Upper lobe of left lung (tissue), 4 donors: ENCODE measurements around the gene IQCF2.

Experiments used
- CTCF ChIP-seq, 6 experiments: fragments of 450-650 bp in 4 of 6; fragments of 200-600 bp in 2 of 6; sonication (generic) in 2 of 6; IDR thresholded peaks; one replicate each; pipeline ENCODE4 v1.5.1; 2016 to 2019; ENCODE audit warnings: antibody characterized with exemption in 6 of 6
- EP300 ChIP-seq, 4 donors: sonication (generic); formaldehyde crosslinking; IDR thresholded peaks; one replicate each; pipeline ENCODE4 v1.5.1; 2017; ENCODE audit warnings: antibody characterized with exemption in 4 of 4, control low read depth in 2 of 4
- POLR2A ChIP-seq, 4 donors: fragments of 450-650 bp; IDR thresholded peaks; one replicate each; pipeline ENCODE4 v1.5.1; 2016 to 2017; ENCODE audit warnings: antibody characterized with exemption in 4 of 4, mild to moderate bottlenecking in 2 of 4

GRCh38 chr3:51887620-51888019 is 26.2 kb downstream of the IQCF2 start:
- TF ChIP-seq POLR2A (IDR thresholded peaks at IDR 0.05) (no peak), CTCF (IDR thresholded peaks at IDR 0.05) (no peak), EP300 (IDR thresholded peaks at IDR 0.05) (no peak)
